ENCODE data around the gene GNB1L. TPM values are rescaled to one million over a fixed set of nuclear protein-coding genes. Genes with fewer than 3 reads are reported as not detected.

GNB1L gene
- total RNA-seq, result 1 to 10 TPM; 3.0 to 6.5 TPM
- 8.6 TPM for polyA plus RNA-seq (2013, experiment 1 of 2)
- polyA plus RNA-seq (2013, experiment 2 of 2), result 9.2 TPM
- 2.7 to 25.5 (median 10.7) reads per million in 172 experiments for total RNA-seq

- ChIA-PET CTCF (interaction anchor here (0.8 to 2.7 kb wide), 6 partner anchors 32 to 124 kb away, joined by 3 to 13 read pairs (median 4); no protein-coding TSS in a partner anchor), POLR2A (interaction anchor here (0.9 to 3.6 kb wide), 14 partner anchors 10 to 98 kb away, joined by 3 to 92 read pairs (median 7); partner anchors contain the start of genes COMT and TXNRD2)
- Histone ChIP-seq H3K4me1 (ENCODE audit: insufficient read depth, low read length) (peaks cover 58% of the 10 kb centered on the region), H3K27ac (ENCODE audit: low read depth in 1 of 2, low read length in 2 of 2) (peak within 1 kb of the TSS; percentile 78 to 90), H3K9me3 (ENCODE audit: control insufficient read depth in 1 of 2, insufficient read depth in 1 of 2, low read length in 2 of 2) (no peaks in the 10 kb centered on the region), H3K36me3 (ENCODE audit: insufficient read depth, low read length) (peaks cover 21% of the 10 kb centered on the region), H3K4me3 (ENCODE audit: low read length) (peak within 1 kb of the TSS; percentile 99), H3K27me3 (ENCODE audit: control insufficient read depth in 1 of 2, insufficient read depth in 2 of 2, low read length in 2 of 2) (no peaks in the 10 kb centered on the region)
- Mint-ChIP-seq H3K27me3 (no peaks in the 10 kb centered on the region), H3K9me3 (no peaks in the 10 kb centered on the region), H3K4me1 (ENCODE audit: low read depth) (peaks cover 71% of the 10 kb centered on the region), H3K36me3 (ENCODE audit: low read depth) (peaks cover 57% of the 10 kb centered on the region), H3K4me3 (peak within 1 kb of the TSS; percentile 95), H3K27ac (peak within 1 kb of the TSS; percentile 96)
- intact Hi-C loops (cut with DNase I, micrococcal nuclease), result loop anchor here (1.0 to 10.0 kb wide), 5 partner anchors 32 to 560 kb away; partner anchors contain the start of genes ARVCF (in 1 of the 2), CLTCL1 (in 1 of the 2), RANBP1 (in 1 of the 2) and TRMT2A (in 1 of the 2)
- ATAC-seq (ENCODE audit: poor library complexity) (peak; percentile 89), DNase-seq (peak; percentile 92 to 99 (median 96))
- no peak for TF ChIP-seq CTCF (IDR thresholded peaks at IDR 0.05)
These were observed at the start of gene GNB1L, which contains the start of gene RTL10 for GRCh38 chr22:19854778-19855503. Gene GNB1L (minus strand): TSS chr22:19854874. CDS start chr22:19821355, 33,519 bp downstream. Gene RTL10 (minus strand): TSS chr22:19854874. CDS start chr22:19852261, 2,613 bp downstream.

DNA sequence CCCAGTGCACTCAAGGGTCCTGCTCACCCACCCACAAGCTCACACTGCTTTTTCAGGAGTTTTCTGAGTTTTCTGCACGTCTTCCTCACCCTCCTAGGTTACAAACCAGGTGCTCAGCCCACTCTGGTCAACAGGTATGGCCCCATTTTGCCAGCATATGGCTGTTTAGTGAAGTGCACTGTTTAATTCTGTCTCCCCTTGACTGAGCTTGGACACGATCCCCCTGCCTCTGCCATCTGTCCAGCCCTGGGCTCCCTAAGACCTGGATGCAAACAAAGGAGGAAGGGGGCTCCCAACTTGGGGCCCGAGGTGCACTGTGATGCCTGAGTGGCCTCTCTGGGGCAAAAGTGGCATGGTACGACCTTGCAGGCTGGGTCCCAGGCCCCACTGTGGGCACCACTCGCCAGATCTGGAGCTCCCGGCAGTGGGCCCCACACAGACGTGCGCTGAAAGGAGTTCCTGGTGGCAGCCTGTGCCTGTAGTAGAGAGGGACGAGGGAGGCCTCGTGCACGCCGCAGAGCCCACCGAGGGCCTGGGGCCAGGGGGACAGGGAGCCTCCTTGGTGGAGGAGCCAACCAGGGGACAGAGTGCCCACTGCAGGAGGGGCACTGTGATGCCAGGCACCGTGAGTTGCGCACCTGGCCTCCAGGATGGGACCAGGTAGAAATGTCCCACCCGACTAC lies 49.6 kb upstream of the GNB1L start:
- Mint-ChIP-seq H3K4me1 (ENCODE audit: low read depth) (peaks cover 2% of the 10 kb centered on the region), H3K27me3 (no peaks in the 10 kb centered on the region), H3K27ac (no peak overlapping the region), H3K4me3 (no peak overlapping the region), H3K36me3 (ENCODE audit: low read depth) (peaks cover 10% of the 10 kb centered on the region), H3K9me3 (no peaks in the 10 kb centered on the region)
- ChIA-PET CTCF (no interaction called here), POLR2A (no interaction called here)
- Histone ChIP-seq H3K27me3 (ENCODE audit: control insufficient read depth in 1 of 2, insufficient read depth in 2 of 2, low read length in 2 of 2) (no peaks in the 10 kb centered on the region), H3K36me3 (ENCODE audit: insufficient read depth, low read length) (peaks cover 15% of the 10 kb centered on the region), H3K4me1 (ENCODE audit: insufficient read depth, low read length) (no peaks in the 10 kb centered on the region), H3K9me3 (ENCODE audit: control insufficient read depth in 1 of 2, insufficient read depth in 1 of 2, low read length in 2 of 2) (no peaks in the 10 kb centered on the region), H3K4me3 (ENCODE audit: low read length) (no peak overlapping the region), H3K27ac (ENCODE audit: low read depth in 1 of 2, low read length in 2 of 2) (no peak overlapping the region)
- intact Hi-C loops (cut with DNase I, micrococcal nuclease), result no loop called here
- ATAC-seq (ENCODE audit: poor library complexity) (no peak), DNase-seq (no peak)
- no peak for TF ChIP-seq CTCF (IDR thresholded peaks at IDR 0.05)

DNA sequence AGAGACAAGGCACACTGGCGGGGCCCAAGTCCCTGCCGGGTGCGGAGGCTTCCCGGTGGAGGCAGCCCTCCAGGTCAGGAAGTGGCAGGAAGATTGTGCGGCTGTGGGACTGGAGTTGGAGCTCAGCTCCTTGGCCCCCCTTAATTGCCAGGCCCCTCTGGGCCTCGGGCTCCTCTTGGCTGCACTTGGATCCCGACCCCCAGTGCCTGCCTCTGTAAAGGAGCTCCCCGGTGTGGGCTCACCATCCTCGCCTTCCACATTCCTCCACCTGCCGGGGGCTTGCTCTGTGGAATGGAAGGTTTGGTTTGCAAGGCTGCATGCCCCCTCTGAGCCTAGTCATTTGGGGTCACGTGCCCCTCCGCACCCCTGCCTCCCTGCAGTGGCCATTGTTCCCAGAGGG lies 48.8 kb upstream of the GNB1L start:
- peaks cover 10% of the 10 kb centered on the region for H3K36me3 Mint-ChIP-seq (ENCODE audit: low read depth)
- no peak for TF ChIP-seq CTCF (IDR thresholded peaks at IDR 0.05)
- no peaks in the 10 kb centered on the region for H3K4me1 ChIP-seq (ENCODE audit: insufficient read depth, low read length)
- ChIA-PET CTCF (no interaction called here), POLR2A (no interaction called here)
- H3K27me3 Mint-ChIP-seq, result no peaks in the 10 kb centered on the region
- H3K27ac Mint-ChIP-seq, result no peak overlapping the region
- no peaks in the 10 kb centered on the region for H3K9me3 ChIP-seq (ENCODE audit: control insufficient read depth in 1 of 2, insufficient read depth in 1 of 2, low read length in 2 of 2)
- no peaks in the 10 kb centered on the region for H3K9me3 Mint-ChIP-seq
- H3K27me3 ChIP-seq (ENCODE audit: control insufficient read depth in 1 of 2, insufficient read depth in 2 of 2, low read length in 2 of 2), result no peaks in the 10 kb centered on the region
- no peaks in the 10 kb centered on the region for H3K4me1 Mint-ChIP-seq (ENCODE audit: low read depth)
- DNase-seq (no peak), ATAC-seq (ENCODE audit: poor library complexity) (no peak)
- no peak overlapping the region for H3K4me3 Mint-ChIP-seq
- H3K4me3 ChIP-seq (ENCODE audit: low read length), result no peak overlapping the region
- peaks cover 15% of the 10 kb centered on the region for H3K36me3 ChIP-seq (ENCODE audit: insufficient read depth, low read length)
- intact Hi-C loops (cut with DNase I, micrococcal nuclease), result no loop called here
- no peak overlapping the region for H3K27ac ChIP-seq (ENCODE audit: low read depth in 1 of 2, low read length in 2 of 2)
